Ovary (tissue), 3 donors: ENCODE data around the gene BANK1.

Experiments used
- EP300 ChIP-seq: sonication (generic); formaldehyde crosslinking; IDR thresholded peaks from one replicate; pipeline ENCODE4 v1.6.1; 2017; ENCODE audit warnings: antibody characterized with exemption
- POLR2A ChIP-seq: fragments of 450-650 bp; IDR thresholded peaks from one replicate; pipeline ENCODE4 v1.6.1; 2017; ENCODE audit warnings: antibody characterized with exemption, mild to moderate bottlenecking, moderate library complexity
- TF ChIP-seq, protein P1 (sequence below), 3 donors: fragments of 450-650 bp in 2 of 3; fragments of 200-600 bp in 1 of 3; IDR thresholded peaks; one replicate each; pipeline versions ENCODE4 v1.5.1 to v1.8.0; 2016 to 2022; ENCODE audit warnings: antibody characterized with exemption in 3 of 3, mild to moderate bottlenecking in 1 of 3
- donor health status: DM: no; HTN: no; CAD: no.

DNA sequence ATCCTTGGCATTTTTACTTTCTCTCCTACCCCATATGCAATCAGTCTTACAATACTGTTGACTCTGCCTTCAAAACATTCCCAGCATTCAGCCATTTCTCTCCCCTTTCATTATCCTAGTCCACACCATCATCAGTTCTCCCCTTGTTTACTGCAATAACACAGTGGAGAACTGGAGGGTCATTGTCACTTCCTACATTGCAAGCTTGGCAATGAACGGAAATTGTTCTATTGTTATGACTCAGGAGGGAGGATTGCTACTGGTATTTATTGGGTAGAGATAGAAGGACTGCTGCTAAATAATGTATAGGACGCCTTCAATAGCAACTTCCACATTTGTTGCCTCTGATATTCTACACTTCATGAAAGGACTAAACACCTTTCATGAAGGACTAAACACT is 231.8 kb downstream of the BANK1 start:
- TF ChIP-seq POLR2A, result no peak
- TF ChIP-seq, protein P1, sequence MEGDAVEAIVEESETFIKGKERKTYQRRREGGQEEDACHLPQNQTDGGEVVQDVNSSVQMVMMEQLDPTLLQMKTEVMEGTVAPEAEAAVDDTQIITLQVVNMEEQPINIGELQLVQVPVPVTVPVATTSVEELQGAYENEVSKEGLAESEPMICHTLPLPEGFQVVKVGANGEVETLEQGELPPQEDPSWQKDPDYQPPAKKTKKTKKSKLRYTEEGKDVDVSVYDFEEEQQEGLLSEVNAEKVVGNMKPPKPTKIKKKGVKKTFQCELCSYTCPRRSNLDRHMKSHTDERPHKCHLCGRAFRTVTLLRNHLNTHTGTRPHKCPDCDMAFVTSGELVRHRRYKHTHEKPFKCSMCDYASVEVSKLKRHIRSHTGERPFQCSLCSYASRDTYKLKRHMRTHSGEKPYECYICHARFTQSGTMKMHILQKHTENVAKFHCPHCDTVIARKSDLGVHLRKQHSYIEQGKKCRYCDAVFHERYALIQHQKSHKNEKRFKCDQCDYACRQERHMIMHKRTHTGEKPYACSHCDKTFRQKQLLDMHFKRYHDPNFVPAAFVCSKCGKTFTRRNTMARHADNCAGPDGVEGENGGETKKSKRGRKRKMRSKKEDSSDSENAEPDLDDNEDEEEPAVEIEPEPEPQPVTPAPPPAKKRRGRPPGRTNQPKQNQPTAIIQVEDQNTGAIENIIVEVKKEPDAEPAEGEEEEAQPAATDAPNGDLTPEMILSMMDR (IDR thresholded peaks at IDR 0.05), result no peak
- TF ChIP-seq EP300, result no peak
